CD4-positive, alpha-beta T cell (primary cell): Measurements from ENCODE around the gene THAP12. TPM values are rescaled to one million over a fixed set of nuclear protein-coding genes. Genes with fewer than 3 reads are reported as not detected.

Experiments used
- ATAC-seq: fragments of 200-7000 bp; cut with Tn5 transposase; one replicate; pipeline ENCODE4 v1.10.0; 2022; ENCODE audit warnings: mild to moderate bottlenecking; ENCODE audit not compliant: poor library complexity
- CTCF ChIA-PET: fragments of 350-600 bp; sonication (Branson Sonifier 250); formaldehyde crosslinking; loops from one replicate; lab custom pipeline; 2021; ENCODE audit warnings: antibody characterized with exemption, inconsistent platforms; lab: Charles Lee
- POLR2A ChIA-PET: fragments of 350-600 bp; sonication (Branson Sonifier 250); formaldehyde crosslinking; loops from one replicate; lab custom pipeline; 2021; ENCODE audit warnings: antibody characterized with exemption, inconsistent platforms; lab: Charles Lee
- DNase-seq, 14 experiments: peaks; one replicate each; pipeline ENCODE4 v3.0.0-alpha.2; 2013 to 2020; ENCODE audit warnings: mixed read lengths in 2 of 14
- H3K27ac ChIP-seq, 2 donors: one replicate each; pipeline versions ENCODE4 v1.5.1 to v1.7.0; 2013; ENCODE audit warnings: low read length in 2 of 2, low read depth in 1 of 2, mild to moderate bottlenecking in 1 of 2
- H3K27me3 ChIP-seq, 2 experiments: 1 replicate in 1 of 2; 2 replicates in 1 of 2; pipeline versions ENCODE4 v1.6.1 to v1.7.0; 2013; ENCODE audit warnings: low read length in 2 of 2, control low read depth in 1 of 2, mild to moderate bottlenecking in 1 of 2, moderate library complexity in 1 of 2; ENCODE audit not compliant: insufficient read depth in 2 of 2, control insufficient read depth in 1 of 2
- H3K36me3 ChIP-seq: one replicate; pipeline ENCODE4 v1.6.1; 2013; ENCODE audit warnings: low read length, control low read depth; ENCODE audit not compliant: insufficient read depth
- H3K4me1 ChIP-seq: one replicate; pipeline ENCODE4 v1.6.1; 2013; ENCODE audit warnings: low read length, control low read depth; ENCODE audit not compliant: insufficient read depth
- H3K4me3 ChIP-seq: one replicate; pipeline ENCODE4 v1.5.1; 2013; ENCODE audit warnings: mild to moderate bottlenecking, low read length, moderate library complexity
- H3K9me3 ChIP-seq, 2 experiments: 1 replicate in 1 of 2; 2 replicates in 1 of 2; pipeline versions ENCODE4 v1.6.1 to v1.7.0; 2013; ENCODE audit warnings: low read length in 2 of 2, mild to moderate bottlenecking in 2 of 2, control low read depth in 1 of 2, moderate library complexity in 1 of 2; ENCODE audit not compliant: control insufficient read depth in 1 of 2, insufficient read depth in 1 of 2
- H3K27ac Mint-ChIP-seq: one replicate; pipeline ENCODE4 v1.8.0; 2020; ENCODE audit warnings: mixed read lengths
- H3K27me3 Mint-ChIP-seq: one replicate; pipeline ENCODE4 v1.8.0; 2021; ENCODE audit warnings: mixed read lengths
- H3K36me3 Mint-ChIP-seq: one replicate; pipeline ENCODE4 v1.8.0; 2021; ENCODE audit warnings: low read depth, mixed read lengths
- H3K4me1 Mint-ChIP-seq: one replicate; pipeline ENCODE4 v1.8.0; 2021; ENCODE audit warnings: low read depth, mixed read lengths
- H3K4me3 Mint-ChIP-seq: one replicate; pipeline ENCODE4 v1.8.0; 2020; ENCODE audit warnings: mild to moderate bottlenecking, mixed read lengths
- H3K9me3 Mint-ChIP-seq: one replicate; pipeline ENCODE4 v1.8.0; 2020; ENCODE audit warnings: mixed read lengths
- intact Hi-C, 2 experiments: fragments of 100-400 bp; cut with DNase I in 1 of 2; cut with micrococcal nuclease in 1 of 2; formaldehyde crosslinking; loops; one replicate each; pipeline versions ENCODE4 v1.15.1 to v1.9.0; 2023 to 2025; cut with DNase I, micrococcal nuclease
- total RNA-seq, 174 experiments: library from RNA in 2 of 174; stranded (reverse) in 2 of 174; gene quantifications; one replicate each; pipeline ENCODE4 v1.2.3 and lab custom pipeline; 2021 to 2026
- TF ChIP-seq, protein P1 (sequence below): fragments of 200-600 bp; IDR thresholded peaks from one replicate; pipeline ENCODE4 v1.8.0; 2022; ENCODE audit warnings: antibody characterized with exemption, mild to moderate bottlenecking

THAP12 gene
- total RNA-seq, 2 experiments from 2014 or later, result 34.8 to 36.3 TPM

DNA sequence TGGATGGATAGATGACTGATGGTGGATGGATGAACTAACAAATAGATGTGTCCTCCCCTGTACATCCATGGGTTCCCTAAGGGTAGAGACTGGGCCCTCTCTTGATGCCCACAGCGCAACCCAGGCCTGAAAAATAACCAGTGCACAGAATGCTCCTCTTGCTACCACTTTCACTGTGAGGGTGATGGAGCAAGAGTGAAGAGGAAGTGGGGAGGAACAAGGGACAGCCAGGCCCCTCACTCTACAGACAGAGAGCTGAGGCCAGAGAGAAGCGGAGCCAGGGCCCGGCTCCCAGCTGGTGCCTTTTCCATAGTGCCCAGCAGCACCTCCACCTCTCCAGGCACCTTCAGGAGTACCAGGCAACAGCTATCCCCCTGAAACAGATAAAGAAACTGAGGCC is 67.7 kb downstream of the THAP12 start:
- no peak overlapping the region for H3K4me3 Mint-ChIP-seq
- no peaks in the 10 kb centered on the region for H3K36me3 Mint-ChIP-seq
- DNase-seq (no peak), ATAC-seq (no peak)
- TF ChIP-seq, protein P1, sequence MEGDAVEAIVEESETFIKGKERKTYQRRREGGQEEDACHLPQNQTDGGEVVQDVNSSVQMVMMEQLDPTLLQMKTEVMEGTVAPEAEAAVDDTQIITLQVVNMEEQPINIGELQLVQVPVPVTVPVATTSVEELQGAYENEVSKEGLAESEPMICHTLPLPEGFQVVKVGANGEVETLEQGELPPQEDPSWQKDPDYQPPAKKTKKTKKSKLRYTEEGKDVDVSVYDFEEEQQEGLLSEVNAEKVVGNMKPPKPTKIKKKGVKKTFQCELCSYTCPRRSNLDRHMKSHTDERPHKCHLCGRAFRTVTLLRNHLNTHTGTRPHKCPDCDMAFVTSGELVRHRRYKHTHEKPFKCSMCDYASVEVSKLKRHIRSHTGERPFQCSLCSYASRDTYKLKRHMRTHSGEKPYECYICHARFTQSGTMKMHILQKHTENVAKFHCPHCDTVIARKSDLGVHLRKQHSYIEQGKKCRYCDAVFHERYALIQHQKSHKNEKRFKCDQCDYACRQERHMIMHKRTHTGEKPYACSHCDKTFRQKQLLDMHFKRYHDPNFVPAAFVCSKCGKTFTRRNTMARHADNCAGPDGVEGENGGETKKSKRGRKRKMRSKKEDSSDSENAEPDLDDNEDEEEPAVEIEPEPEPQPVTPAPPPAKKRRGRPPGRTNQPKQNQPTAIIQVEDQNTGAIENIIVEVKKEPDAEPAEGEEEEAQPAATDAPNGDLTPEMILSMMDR, result no peak
- H3K4me1 Mint-ChIP-seq, result no peaks in the 10 kb centered on the region
- no peaks in the 10 kb centered on the region for H3K27me3 Mint-ChIP-seq
- intact Hi-C loops, result loop anchor here in 1 of 2 experiments (10.0 kb wide), 1 partner anchor 608 kb away; no protein-coding TSS in a partner anchor
- no peak overlapping the region for H3K4me3 ChIP-seq
- ChIA-PET POLR2A (no interaction called here), CTCF (no interaction called here)
- no peak overlapping the region for H3K27ac ChIP-seq
- no peaks in the 10 kb centered on the region for H3K9me3 Mint-ChIP-seq
- no peaks in the 10 kb centered on the region for H3K27me3 ChIP-seq
- H3K9me3 ChIP-seq, result no peaks in the 10 kb centered on the region
- H3K36me3 ChIP-seq, result no peaks in the 10 kb centered on the region
- H3K27ac Mint-ChIP-seq, result no peak overlapping the region
- H3K4me1 ChIP-seq, result no peaks in the 10 kb centered on the region

DNA sequence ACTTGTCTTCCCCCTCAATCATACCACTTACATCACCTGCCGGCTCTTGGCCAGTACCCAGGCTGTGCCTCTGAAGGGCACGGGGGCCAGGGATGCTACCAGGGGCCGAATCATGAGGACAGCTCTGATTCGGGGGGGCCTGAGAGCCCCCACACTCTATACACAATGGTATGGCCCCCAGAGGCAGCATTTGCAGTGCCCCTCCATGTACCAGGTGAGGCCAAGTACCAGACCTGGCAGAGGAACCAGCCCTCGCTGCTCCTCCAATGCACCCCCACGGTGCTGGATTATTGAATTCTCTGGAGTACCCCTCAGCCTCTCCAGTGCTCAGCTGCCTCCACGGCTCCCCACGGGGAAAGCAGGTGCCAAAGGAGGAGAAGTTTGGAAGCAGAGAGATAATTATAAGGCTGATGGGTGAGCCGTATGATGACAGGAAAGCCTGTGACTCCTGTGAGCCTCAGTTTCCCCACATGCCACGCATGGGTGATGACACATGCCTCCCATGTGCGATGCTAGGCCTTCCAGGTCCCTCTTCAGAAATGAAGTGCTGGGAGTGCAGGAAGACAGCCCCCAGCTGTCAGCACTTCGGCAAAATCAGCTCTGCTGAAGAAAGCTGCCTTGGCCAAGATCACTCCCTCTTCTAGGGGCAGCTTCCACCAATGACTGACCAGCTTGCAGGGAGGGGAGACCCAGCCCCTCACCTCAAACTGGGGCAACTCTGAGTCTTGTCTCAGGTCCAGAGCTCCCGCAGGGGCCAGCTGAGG is 69.9 kb downstream of the THAP12 start:
- Mint-ChIP-seq H3K27ac (no peak overlapping the region), H3K36me3 (no peaks in the 10 kb centered on the region), H3K9me3 (no peaks in the 10 kb centered on the region), H3K4me3 (no peak overlapping the region), H3K27me3 (no peaks in the 10 kb centered on the region), H3K4me1 (no peaks in the 10 kb centered on the region)
- no peak for DNase-seq
- ATAC-seq, result no peak
- Histone ChIP-seq H3K27ac (no peak overlapping the region), H3K4me1 (no peaks in the 10 kb centered on the region), H3K4me3 (no peak overlapping the region), H3K27me3 (no peaks in the 10 kb centered on the region), H3K36me3 (no peaks in the 10 kb centered on the region), H3K9me3 (no peaks in the 10 kb centered on the region)
- ChIA-PET POLR2A (no interaction called here), CTCF (interaction anchor here (1.1 to 1.3 kb wide), 2 partner anchors 8 to 102 kb away, joined by 3 read pairs; no protein-coding TSS in a partner anchor)
- intact Hi-C loops, result loop anchor here in 1 of 2 experiments (10.0 kb wide), 1 partner anchor 606 kb away; no protein-coding TSS in a partner anchor
- TF ChIP-seq, protein P1, result no peak

DNA sequence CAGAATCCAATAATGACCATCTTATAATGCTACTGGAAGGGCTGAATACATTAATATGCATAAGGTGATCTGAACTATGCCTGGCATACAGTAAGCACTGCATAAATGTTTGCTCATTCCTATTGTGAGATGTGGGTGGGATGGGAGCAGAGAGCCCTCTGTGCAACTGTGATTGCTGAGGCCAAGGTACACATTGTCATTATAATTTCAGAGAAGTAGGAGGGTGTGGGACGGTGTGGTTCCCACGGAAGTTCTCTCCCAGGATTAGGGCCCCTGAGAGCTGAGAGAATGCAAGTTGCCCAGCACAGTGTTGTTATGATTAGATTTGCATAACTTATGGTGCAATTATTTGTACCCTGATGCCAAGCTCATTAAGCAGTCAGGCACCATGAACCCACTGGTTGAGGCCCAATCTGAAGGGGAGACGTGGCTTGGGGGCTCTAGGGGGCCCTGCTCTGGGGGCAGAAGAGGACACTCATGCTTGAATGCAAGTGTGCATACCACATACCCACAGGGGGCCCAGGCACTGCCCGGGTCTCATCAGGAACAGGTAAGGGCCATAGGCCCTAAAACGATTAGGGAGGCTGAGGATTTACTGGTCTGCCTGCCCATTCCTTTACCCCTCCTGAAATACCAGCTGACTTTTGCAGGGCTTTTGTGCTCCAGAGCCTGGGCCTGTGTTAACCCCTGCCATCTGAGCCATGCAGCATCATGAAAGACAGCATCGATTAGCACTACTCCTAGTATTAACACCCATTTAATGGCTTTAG is 72.8 kb downstream of the THAP12 start:
- CTCF ChIA-PET, result interaction anchor here (1.4 kb wide), 1 partner anchor 101 kb away, joined by 5 read pairs; no protein-coding TSS in a partner anchor
- H3K4me3 ChIP-seq, result no peak overlapping the region
- no peaks in the 10 kb centered on the region for H3K4me1 ChIP-seq
- intact Hi-C loops, result no loop called here
- Mint-ChIP-seq H3K27me3 (no peaks in the 10 kb centered on the region), H3K36me3 (no peaks in the 10 kb centered on the region), H3K27ac (no peak overlapping the region), H3K9me3 (no peaks in the 10 kb centered on the region), H3K4me3 (no peak overlapping the region), H3K4me1 (no peaks in the 10 kb centered on the region)
- ATAC-seq (no peak), DNase-seq (no peak)
- TF ChIP-seq, protein P1, result no peak
- H3K9me3 ChIP-seq, result no peaks in the 10 kb centered on the region
- H3K27me3 ChIP-seq, result no peaks in the 10 kb centered on the region
- H3K27ac ChIP-seq, result no peak overlapping the region
- H3K36me3 ChIP-seq, result no peaks in the 10 kb centered on the region
- POLR2A ChIA-PET, result no interaction called here
